SK-N-MC (cell line): ENCODE results near the gene MFNG.

Experiments used
- EZH2 ChIP-seq: fragments of 200-600 bp; sonication (generic); IDR thresholded peaks from one replicate; pipeline ENCODE4 v1.6.1; 2017; ENCODE audit warnings: antibody characterized with exemption
- POLR2AphosphoS5 ChIP-seq: IDR thresholded peaks from 2 replicates; pipeline ENCODE4 v1.6.1; 2012; ENCODE audit warnings: mild to moderate bottlenecking, low read depth, low read length, borderline replicate concordance

DNA sequence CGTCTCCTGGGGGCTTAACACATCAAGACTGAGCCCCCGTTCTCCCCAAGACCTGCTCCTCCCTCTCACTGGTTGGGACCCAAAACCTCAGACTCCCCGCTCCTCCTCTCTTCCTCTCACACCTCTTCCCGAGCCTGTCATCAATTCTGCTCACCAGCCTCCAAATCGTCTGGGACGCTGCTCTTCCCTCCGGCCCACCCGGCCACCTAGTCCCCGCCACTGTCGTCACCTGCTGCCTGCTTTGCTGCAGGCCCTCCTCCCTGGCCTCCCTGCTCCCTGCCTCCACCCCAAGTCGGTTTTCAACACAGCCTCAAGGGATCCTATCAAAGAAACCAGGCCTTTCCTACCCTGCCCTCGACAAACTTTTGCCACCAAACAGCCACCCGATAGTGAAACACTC is 3.1 kb downstream of the MFNG start:
- no peak for TF ChIP-seq POLR2AphosphoS5
- TF ChIP-seq EZH2 = no peak
